M059J (cell line): ENCODE data around the gene GASK1A. TPM values are rescaled to one million over a fixed set of nuclear protein-coding genes. Genes with fewer than 3 reads are reported as not detected.

Experiments
- total RNA-seq: library from RNA; depleted of rRNA; stranded (reverse); fragments of >200 nt; shearing (Covaris generic); gene quantifications from 2 replicates; pipeline ENCODE4 v1.2.3, GENCODE V29; 2014; rRNA removed

GASK1A gene
- total RNA-seq, 1 experiment from 2014 or later: 3.4 TPM

Other genes starting within 250 kb of the GASK1A start
- 0.62 TPM in 1 of 2 replicates, not detected in the other for gene CCDC13, start 206.1 kb upstream of the GASK1A start, total RNA-seq
- gene HIGD1A, start 174.8 kb upstream of the GASK1A start, total RNA-seq: 138 and 163 TPM in 2 replicates
- 0.02 TPM in 1 of 2 replicates, not detected in the other for gene ACKR2, start 169.9 kb upstream of the GASK1A start, total RNA-seq
- gene CYP8B1, start 103.4 kb upstream of the GASK1A start, total RNA-seq: not detected in 2 replicates
- 0.20 and 1.4 TPM in 2 replicates for gene ZNF662, start 73.2 kb upstream of the GASK1A start, total RNA-seq
- 17.1 and 24.4 TPM in 2 replicates for gene POMGNT2, start 126.8 kb downstream of the GASK1A start, total RNA-seq